ENCODE results near the gene MPL. TPM values are rescaled to one million over a fixed set of nuclear protein-coding genes. Genes with fewer than 3 reads are reported as not detected.

Gene MPL
- total RNA-seq, 1 donor: not detected

- no peak for DNase-seq (ENCODE audit: low read depth)
- no peak for TF ChIP-seq CTCF (IDR thresholded peaks at IDR 0.05; ENCODE audit: insufficient read depth, low read length)
- H3K4me3 ChIP-seq (ENCODE audit: low read depth, low read length): no peak overlapping the region
Observed at GRCh38 chr1:43322506-43322905, 15.1 kb upstream of the MPL start.

DNA sequence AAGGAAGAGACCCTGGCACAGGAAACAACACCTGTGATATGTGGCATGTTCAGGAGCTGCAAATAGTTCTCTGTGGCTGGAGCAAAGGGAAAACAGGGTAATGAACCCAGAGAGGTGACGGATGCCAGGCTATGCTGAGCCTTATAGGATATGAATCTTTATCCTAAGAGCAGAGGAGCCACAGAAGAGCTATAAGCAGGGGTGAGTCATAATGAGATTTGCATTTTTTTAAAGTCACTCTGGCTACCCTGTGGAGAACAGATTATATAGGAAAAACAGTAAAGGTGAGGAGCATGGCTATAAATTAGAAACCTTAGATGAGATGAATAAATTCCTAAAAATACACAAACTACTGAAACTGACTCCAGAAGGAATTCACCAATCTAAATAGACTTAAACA, 12.8 kb upstream of the MPL start:
- DNase-seq (ENCODE audit: low read depth): no peak
- TF ChIP-seq CTCF (IDR thresholded peaks at IDR 0.05; ENCODE audit: insufficient read depth, low read length): no peak
- H3K4me3 ChIP-seq (ENCODE audit: low read depth, low read length): no peak overlapping the region

DNA sequence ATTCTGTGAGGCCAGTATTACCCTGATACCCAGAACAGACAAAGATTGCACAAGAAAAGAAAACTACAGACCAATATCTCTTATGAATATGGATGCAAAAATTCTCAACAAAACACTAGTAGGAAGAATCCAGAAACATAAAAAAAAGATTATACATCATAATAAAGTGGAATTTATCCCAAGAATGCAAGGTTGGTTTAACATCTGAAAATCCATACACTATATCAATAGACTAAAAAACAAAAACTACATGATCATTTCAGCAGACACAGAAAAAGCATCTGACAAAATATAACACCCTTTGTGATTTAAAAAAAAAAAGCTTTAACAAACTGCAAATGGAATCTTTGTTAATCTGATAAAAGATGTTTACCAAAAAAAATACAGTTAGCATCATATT, 12.2 kb upstream of the MPL start:
- no peak for TF ChIP-seq CTCF (IDR thresholded peaks at IDR 0.05; ENCODE audit: insufficient read depth, low read length)
- no peak for DNase-seq (ENCODE audit: low read depth)

DNA sequence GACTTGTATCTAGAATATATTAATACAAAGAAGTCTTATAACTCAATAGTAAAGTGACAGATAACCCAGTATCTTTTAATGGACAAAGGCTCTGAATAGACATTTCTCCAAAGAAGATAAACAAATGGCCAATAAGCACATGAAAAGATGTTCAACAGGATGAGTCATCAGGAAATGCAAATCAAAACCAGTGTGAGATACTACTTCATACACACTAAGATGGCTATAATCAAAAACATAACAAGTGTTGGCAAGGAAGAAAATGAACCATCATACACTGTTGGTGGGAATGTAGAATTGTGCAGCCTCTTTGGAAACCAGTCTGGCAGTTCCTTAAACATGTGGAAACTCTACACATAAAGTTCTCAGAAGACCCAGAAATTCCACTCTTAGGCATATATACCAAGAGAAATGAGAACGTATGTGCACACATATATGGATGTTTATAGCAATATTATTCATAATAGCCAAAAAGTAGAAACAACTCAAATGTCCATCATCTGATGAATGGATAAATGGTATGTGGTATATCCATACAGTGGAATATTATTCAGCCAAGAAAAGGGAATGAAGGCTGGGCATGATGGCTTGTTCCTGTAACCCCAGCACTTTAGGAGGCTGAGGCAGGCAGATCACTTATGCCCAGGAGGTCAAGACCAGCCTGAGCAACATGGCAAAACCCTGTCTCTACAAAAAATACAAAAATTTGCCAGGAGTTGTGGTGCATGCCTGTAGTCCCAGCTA, 9.9 kb upstream of the MPL start:
- no peak overlapping the region for H3K4me3 ChIP-seq (ENCODE audit: low read depth, low read length)
- DNase-seq (ENCODE audit: low read depth): peak; percentile 23
- TF ChIP-seq CTCF (IDR thresholded peaks at IDR 0.05; ENCODE audit: insufficient read depth, low read length): no peak

More for the DNA sequence above, 12.2 kb upstream of the MPL start:
- no peak overlapping the region for H3K4me3 ChIP-seq (ENCODE audit: low read depth, low read length)

GRCh38 chr1:43329995-43330751, 7.4 kb upstream of the MPL start:
- DNase-seq (ENCODE audit: low read depth): peak; percentile 81
- no peak for TF ChIP-seq CTCF (IDR thresholded peaks at IDR 0.05; ENCODE audit: insufficient read depth, low read length)
- no peak overlapping the region for H3K4me3 ChIP-seq (ENCODE audit: low read depth, low read length)

- DNase-seq (ENCODE audit: low read depth): no peak
- TF ChIP-seq CTCF (IDR thresholded peaks at IDR 0.05; ENCODE audit: insufficient read depth, low read length): no peak
- H3K4me3 ChIP-seq (ENCODE audit: low read depth, low read length): no peak overlapping the region
Observed at GRCh38 chr1:43331688-43332087, 5.9 kb upstream of the MPL start.
